ENCODE data around the gene PKIB.

The PKIB gene

DNA sequence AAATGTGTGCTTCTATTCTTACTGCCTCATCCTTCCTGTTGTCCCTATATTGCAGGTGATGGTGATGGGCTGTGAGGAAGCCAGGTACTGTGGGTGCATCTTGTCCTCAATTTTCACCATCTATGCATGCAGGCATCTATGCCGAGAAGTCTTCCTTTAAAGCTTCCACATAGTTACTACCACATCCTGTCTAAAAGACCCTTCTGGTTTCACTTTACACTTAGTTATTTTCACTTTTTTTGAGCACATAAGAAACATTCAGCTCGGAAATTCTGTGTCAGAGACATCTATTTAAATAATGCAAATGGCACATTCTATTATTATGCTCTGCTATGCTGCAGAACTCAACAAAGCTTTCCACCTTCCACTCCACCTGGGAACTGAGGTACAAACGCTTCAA is 141.1 kb downstream of the PKIB start:
- DNase-seq: no peak

- no peak for DNase-seq
These were observed 142.3 kb downstream of the PKIB start for GRCh38 chr6:122752459-122752858.

GRCh38 chr6:122753000-122753687 is 142.9 kb downstream of the PKIB start:
- DNase-seq: no peak

- DNase-seq: no peak
These were observed 143.5 kb downstream of the PKIB start for GRCh38 chr6:122753688-122754056.

GRCh38 chr6:122754191-122754731 is 144.1 kb downstream of the PKIB start:
- DNase-seq: no peak

GRCh38 chr6:122755901-122756300 is 145.7 kb downstream of the PKIB start:
- no peak for DNase-seq

DNA sequence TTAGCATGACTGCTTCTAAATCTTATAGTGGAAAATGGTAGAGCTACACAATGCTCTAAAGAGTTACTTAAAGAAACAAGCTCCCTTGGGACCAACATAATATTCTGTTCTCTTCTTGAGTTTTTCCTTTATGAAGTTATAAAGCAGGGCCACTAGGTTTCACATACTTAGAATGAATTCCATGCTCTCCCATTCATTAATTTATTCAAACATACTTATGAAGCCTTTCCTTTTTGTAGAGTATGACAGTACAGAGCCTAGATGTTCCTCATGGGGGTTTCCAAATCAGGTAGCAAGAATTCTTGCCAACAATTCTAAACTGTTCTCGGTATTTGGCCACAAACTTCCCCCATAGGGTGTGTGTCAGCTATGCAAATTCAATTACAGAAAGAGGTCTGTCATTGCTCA is 148.7 kb downstream of the PKIB start:
- no peak for DNase-seq

DNA sequence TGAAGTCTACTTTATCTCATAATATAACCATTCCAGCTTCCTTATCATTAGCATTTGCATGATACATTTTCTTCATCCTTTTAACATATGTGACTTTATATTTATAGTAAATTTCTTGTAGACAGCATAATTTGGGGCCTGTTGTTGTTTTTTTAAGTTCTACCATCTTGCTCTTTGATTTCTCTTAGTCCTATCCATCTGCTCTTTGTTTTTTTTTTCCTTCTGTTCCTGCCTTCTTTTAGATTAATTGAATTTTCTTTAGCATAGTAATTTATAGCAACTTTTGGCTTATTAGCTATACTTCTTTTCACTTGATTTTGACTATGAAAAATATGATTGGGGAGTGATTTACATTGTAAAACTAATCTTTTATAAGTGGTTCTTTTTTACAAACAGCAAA is 150.1 kb downstream of the PKIB start:
- DNase-seq: no peak

DNA sequence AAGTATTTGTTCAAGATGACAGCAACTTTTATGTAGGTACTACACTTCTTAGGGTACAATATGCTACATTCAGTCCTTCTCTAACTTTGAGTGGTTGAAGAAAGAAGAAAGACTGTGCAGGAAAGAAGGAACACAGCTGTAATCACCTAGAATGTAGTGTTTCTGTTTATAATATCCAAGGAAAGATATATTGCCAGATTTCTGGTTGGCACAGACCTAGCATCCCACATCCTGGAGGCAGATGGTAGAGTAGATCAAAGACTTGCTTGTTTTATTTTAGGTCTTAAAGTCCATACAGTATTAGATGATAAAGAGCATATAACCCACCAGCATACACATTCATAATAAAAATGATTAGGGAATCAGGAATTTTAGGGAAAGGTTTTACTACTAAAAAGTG is 156.1 kb downstream of the PKIB start:
- DNase-seq: no peak

DNA sequence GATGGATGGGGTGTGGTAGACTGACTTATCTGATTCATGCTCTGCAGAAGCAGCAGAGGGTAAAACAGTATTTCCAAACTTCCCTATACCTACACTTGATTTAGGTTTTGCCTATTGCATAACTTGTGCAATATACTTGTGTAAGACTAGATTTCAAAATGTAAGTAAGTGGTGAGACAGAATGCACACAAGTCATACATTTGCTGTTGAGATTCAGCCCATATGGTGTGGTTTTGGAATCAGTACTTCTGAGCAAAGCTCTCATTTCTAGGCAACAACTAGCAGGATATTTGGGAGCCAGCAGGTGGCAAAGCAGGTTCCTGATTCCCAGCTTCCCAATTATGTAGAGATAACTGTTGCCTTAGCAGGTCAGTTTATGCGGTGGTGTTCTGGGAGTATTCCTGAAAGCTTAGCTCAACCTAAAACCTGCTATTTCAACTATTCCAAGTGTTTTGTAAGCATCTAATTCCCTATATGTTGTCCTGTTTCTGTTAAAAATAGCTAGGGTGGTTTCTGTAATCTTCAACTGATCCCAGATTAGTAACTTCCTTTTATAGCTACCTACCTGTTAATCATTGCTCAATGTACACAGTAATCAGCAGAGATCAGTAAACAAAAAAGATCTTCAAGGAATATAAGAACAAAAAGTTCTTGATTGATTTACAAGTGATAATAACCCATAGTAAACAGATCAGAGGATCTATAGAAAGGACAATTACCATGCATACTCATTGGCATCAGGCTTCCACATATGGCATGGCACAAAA is 160.8 kb downstream of the PKIB start:
- DNase-seq: no peak

DNA sequence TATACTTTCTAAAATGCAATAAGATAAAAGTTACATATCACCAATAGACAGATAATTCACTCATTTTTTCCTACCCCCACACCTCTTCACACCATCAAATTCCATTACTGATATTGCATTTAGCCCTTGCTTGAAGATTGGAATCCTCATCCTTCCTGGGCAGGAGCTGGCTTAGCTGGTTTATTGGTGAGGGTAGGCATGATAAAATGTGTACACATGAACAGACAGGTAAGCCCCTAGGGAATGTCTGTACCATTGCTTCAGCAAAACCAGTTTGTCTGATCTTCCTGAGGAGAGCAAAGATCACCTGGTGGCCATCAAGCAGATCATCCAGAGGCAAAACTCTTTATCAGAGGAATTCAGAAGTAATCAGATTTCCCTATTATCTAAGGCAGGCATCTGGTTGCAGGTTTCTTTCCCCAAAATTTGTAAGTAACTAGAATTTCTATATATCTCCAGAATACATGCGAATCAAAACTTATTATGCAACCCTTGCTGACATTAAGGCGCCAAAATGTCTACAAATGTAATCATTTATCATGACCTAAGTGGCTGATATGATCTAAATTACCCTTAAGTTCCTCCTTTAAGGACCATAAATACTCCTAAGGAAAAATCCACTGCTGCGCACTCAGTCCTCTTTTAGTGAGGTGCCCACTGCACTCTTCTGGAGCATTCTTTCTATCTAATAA is 162.7 kb downstream of the PKIB start:
- no peak for DNase-seq

Data from NCI-H1930 (cell line).